GM12865 (cell line): ENCODE measurements around the gene SLC4A2.

ENCODE experiments used
- DNase-seq: peaks from one replicate; pipeline ENCODE4 v3.0.0; 2010; ENCODE audit warnings: low read depth
- H3K4me3 ChIP-seq: 2 replicates; pipeline ENCODE4 v1.5.1; 2011; ENCODE audit warnings: mild to moderate bottlenecking, low read depth, low read length, control low read depth
- TF ChIP-seq, protein P1 (sequence below): IDR thresholded peaks from 2 replicates; pipeline ENCODE4 v1.5.1; 2011; ENCODE audit warnings: low read length, control low read depth, low read depth, inconsistent platforms; ENCODE audit not compliant: insufficient read depth; ENCODE audit errors: missing control alignments

Gene SLC4A2

DNA sequence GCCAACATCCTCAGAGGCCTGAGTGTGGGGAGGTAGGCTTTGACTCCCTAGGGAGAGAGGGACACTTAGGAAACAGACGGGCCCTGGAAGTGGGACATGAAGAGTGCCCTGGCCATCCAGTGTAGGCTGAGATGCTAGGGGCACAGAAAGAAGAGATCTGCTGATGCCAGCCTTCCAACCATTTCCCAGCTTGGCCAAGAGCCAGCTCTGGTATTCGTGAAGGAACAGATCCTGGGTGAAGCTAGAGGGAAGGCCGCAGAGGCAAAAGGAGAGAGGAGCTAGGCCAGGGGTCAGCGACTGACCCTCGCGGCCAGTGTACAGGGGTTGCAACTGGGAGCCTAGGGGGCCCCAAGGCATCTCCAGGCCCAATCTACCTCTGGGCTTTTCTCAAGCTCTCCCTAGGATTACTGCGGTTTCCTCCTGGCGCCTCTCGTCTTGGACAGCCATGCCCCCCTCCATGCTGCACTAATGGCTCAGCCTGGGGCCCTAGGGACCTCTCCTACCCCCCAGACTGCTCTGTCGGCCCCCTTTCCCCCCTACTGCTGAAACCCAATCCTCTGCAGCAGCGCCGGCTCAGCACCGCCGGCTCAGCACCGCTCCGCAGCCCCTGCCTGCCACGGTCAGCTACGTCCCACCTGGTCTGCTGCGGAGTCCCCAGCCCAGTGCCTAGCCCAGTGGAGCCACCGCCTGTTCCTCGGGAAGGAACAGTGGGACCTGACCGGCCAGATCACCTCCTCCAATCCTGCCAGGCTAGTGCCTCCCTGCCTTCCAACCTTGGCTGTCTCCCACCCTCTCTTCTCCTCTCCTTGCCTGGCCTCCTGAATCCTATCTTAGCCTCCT is 11.2 kb upstream of the SLC4A2 start, which contains the start of gene ASIC3:
TSS of gene ASIC3 (plus strand) at position 556 of the 840 bp plus-strand sequence. CDS start 355 bp downstream, outside the sequence.
- H3K4me3 ChIP-seq, result no peak within 1 kb of the TSS
- no peak for DNase-seq

DNA sequence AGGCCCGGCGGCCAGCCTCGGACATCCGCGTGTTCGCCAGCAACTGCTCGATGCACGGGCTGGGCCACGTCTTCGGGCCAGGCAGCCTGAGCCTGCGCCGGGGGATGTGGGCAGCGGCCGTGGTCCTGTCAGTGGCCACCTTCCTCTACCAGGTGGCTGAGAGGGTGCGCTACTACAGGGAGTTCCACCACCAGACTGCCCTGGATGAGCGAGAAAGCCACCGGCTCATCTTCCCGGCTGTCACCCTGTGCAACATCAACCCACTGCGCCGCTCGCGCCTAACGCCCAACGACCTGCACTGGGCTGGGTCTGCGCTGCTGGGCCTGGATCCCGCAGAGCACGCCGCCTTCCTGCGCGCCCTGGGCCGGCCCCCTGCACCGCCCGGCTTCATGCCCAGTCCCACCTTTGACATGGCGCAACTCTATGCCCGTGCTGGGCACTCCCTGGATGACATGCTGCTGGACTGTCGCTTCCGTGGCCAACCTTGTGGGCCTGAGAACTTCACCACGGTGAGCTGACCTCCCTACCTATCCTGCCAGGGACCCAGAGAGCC is 10.4 kb upstream of the SLC4A2 start:
- H3K4me3 ChIP-seq, result no peak overlapping the region
- TF ChIP-seq, protein P1, sequence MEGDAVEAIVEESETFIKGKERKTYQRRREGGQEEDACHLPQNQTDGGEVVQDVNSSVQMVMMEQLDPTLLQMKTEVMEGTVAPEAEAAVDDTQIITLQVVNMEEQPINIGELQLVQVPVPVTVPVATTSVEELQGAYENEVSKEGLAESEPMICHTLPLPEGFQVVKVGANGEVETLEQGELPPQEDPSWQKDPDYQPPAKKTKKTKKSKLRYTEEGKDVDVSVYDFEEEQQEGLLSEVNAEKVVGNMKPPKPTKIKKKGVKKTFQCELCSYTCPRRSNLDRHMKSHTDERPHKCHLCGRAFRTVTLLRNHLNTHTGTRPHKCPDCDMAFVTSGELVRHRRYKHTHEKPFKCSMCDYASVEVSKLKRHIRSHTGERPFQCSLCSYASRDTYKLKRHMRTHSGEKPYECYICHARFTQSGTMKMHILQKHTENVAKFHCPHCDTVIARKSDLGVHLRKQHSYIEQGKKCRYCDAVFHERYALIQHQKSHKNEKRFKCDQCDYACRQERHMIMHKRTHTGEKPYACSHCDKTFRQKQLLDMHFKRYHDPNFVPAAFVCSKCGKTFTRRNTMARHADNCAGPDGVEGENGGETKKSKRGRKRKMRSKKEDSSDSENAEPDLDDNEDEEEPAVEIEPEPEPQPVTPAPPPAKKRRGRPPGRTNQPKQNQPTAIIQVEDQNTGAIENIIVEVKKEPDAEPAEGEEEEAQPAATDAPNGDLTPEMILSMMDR, result no peak
- DNase-seq, result no peak

More for the DNA sequence above, 11.2 kb upstream of the SLC4A2 start, which contains the start of gene ASIC3:
- TF ChIP-seq, protein P1, result no peak

DNA sequence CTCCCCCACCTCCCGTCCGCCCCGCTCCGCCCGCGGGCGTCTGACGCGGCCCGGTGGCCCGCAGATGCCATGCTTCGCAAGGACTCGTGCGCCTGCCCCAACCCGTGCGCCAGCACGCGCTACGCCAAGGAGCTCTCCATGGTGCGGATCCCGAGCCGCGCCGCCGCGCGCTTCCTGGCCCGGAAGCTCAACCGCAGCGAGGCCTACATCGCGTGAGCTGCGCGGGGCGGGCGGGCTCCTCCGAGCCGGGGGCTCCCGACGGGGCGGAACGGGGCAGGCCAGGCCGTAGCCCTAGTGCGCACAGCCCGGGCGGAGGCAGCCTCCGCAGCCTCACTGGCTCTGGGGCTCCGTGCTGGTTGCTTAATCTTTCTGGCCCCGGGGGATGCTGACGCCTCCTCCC is 8.3 kb upstream of the SLC4A2 start:
- peak; percentile 49 for DNase-seq
- H3K4me3 ChIP-seq, result no peak overlapping the region
- TF ChIP-seq, protein P1, result no peak

DNA sequence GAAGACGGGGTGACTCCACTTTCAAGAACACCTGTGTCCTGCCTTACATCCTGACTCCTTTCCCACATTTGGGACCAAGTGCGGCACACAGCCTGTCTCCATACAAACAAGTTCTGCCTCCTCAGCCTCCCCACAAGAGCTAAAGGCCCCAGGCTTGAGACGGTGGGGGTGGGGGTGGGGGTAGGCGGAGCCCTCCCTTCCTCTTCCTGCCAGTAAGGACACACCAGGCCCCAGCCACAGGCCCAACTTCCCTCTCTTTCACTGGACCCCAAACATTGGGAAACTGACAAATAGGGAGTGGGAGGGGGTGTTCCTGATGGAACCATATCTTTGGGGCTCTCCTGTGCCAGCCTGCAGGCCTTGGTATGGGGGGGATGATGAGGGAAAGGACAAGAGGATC is 6.3 kb upstream of the SLC4A2 start:
- no peak for DNase-seq

DNA sequence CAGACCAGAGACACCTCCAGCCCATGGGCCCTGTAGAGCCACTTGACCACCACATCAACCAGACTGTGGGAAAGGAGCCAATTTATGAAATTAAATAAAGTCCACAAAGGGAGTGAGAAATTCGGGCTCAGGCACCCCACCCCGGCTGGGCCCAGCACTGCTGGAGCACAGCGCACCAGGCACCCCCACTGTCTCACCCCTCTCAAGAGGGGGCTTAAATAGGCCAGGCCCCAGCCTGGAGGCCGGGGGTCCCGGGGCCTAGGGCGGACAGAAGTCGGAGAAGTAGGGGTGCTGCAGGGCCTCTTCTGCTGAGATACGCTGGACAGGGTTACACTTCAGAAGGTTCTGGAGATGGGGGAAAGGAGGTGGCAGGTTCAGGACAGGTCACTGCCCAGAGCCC is 5.6 kb upstream of the SLC4A2 start:
- TF ChIP-seq, protein P1, result no peak
- no peak for DNase-seq
- H3K4me3 ChIP-seq, result no peak overlapping the region

More for the DNA sequence above, 6.3 kb upstream of the SLC4A2 start:
- H3K4me3 ChIP-seq, result no peak overlapping the region
- TF ChIP-seq, protein P1, result no peak

DNA sequence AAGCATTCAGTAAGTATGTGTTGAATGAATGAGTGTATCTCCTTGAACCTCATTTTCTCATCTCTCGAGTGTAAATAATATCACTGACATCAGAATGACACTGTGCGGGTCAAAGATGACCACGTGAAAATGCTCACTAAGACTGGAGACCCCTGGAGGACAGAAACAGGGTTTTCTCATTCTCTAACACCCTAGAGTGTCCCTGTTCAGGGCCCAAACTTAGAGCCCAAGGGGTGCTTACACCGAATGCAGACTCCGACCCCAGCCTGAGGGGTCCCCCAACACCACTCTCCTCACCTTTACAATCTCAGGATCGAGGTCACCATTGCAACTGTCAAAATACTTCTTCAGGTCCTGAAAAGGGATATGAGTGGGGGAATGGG is 3.1 kb upstream of the SLC4A2 start:
- H3K4me3 ChIP-seq, result no peak overlapping the region
- TF ChIP-seq, protein P1, result no peak
- no peak for DNase-seq
